ENCODE data around the gene RPTOR.

- TF ChIP-seq PATZ1 (CRISPR knock-in tag; IDR thresholded peaks at IDR 0.05; ENCODE audit: borderline replicate concordance) (no peak), BACH2 (CRISPR knock-in tag; IDR thresholded peaks at IDR 0.05; ENCODE audit: borderline replicate concordance) (no peak), TCF4 (CRISPR knock-in tag; IDR thresholded peaks at IDR 0.05; ENCODE audit: borderline replicate concordance) (no peak), ZFP30 (CRISPR knock-in tag; IDR thresholded peaks at IDR 0.05) (no peak), SNAI2 (CRISPR knock-in tag; IDR thresholded peaks at IDR 0.05) (no peak), ZNF70 (CRISPR knock-in tag; IDR thresholded peaks at IDR 0.05) (no peak), OSR1 (CRISPR knock-in tag; IDR thresholded peaks at IDR 0.05) (no peak), TOX (CRISPR knock-in tag; IDR thresholded peaks at IDR 0.05; ENCODE audit: borderline replicate concordance) (no peak), ISL1 (CRISPR knock-in tag; IDR thresholded peaks at IDR 0.05) (no peak), ARNTL (CRISPR knock-in tag; IDR thresholded peaks at IDR 0.05; ENCODE audit: borderline replicate concordance, low read depth) (no peak), RARB (CRISPR knock-in tag; IDR thresholded peaks at IDR 0.05) (no peak), ZC3H10 (CRISPR knock-in tag; IDR thresholded peaks at IDR 0.05) (no peak), POU6F1 (CRISPR knock-in tag; IDR thresholded peaks at IDR 0.05; ENCODE audit: borderline replicate concordance, low read depth) (no peak)
These were observed 259.1 kb downstream of the RPTOR start for GRCh38 chr17:80803451-80804428.

Data from SK-N-SH treated with all-trans-retinoic acid at 6 μM for 48 hours (cell line).